Measurements from ENCODE around the gene HEXIM2.

DNA sequence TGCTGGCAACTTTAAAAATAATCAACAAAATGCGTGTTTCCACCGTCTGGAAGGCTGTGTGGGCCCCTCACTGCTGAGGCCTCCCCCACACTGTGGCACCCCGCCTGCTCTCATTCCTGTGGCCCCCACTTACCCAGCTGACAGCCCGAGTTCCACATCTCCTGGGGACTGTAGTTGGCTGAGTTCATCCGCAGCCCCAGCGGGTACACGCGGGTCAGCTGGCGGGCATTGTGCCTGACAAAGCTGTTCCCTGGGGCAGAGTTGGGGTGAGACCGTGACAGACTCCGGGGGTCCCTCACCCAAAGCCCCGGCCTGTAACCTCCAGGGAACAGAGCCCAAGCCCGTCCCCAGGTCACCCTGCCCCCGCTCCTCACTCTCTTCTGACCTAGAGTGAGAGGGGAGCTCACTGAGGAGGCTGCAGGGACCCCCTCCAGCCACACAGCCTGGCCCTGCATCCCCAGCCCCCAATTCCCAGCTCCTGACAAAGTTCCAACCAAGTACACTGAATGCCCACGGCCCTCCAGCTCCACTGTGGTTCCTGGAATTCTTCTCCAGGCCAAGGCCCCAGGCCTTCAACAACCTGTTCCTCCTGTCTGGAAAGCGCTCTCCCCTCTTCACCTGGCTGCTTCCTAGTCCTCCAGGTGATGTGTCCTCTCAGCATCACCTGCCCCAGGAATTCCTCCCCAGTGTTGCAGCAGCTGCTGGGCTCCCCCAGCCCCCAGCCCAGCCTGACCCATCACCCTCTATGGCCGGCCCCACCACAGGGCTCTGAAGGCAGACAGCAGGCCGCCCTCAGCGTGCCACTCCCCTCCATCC is 47.4 kb upstream of the HEXIM2 start:
- TF ChIP-seq EP300 (IDR thresholded peaks at IDR 0.05) (no peak), CTCF (IDR thresholded peaks at IDR 0.05) (no peak), POLR2A (IDR thresholded peaks at IDR 0.05) (no peak), POLR2AphosphoS5 (IDR thresholded peaks at IDR 0.05) (no peak)
